HUES48 (cell line): Measurements from ENCODE around the gene RYR2.

Experiments
- H3K27ac ChIP-seq: one replicate; pipeline ENCODE4 v1.7.0; 2013; ENCODE audit warnings: low read depth, low read length, inconsistent platforms
- H3K27me3 ChIP-seq: 2 replicates; pipeline ENCODE4 v1.6.1; 2013; ENCODE audit warnings: mild to moderate bottlenecking, low read length; ENCODE audit not compliant: control insufficient read depth, insufficient read depth
- H3K36me3 ChIP-seq: 2 replicates; pipeline ENCODE4 v1.6.1; 2013; ENCODE audit warnings: low read length; ENCODE audit not compliant: control insufficient read depth, insufficient read depth
- H3K4me1 ChIP-seq: 2 replicates; pipeline ENCODE4 v1.6.1; 2013; ENCODE audit warnings: mild to moderate bottlenecking, low read length; ENCODE audit not compliant: control insufficient read depth, insufficient read depth
- H3K4me3 ChIP-seq: 2 replicates; pipeline ENCODE4 v1.5.1; 2013; ENCODE audit warnings: mild to moderate bottlenecking, low read depth, low read length
- H3K9ac ChIP-seq: 2 replicates; pipeline ENCODE4 v1.6.1; 2013; ENCODE audit warnings: mild to moderate bottlenecking, low read depth, low read length, moderate library complexity
- H3K9me3 ChIP-seq: 2 replicates; pipeline ENCODE4 v1.6.1; 2013; ENCODE audit warnings: low read length; ENCODE audit not compliant: control insufficient read depth, insufficient read depth

The RYR2 gene

GRCh38 chr1:237705462-237705861, 663.5 kb downstream of the RYR2 start:
- no peak overlapping the region for H3K4me3 ChIP-seq
- no peaks in the 10 kb centered on the region for H3K4me1 ChIP-seq
- H3K27ac ChIP-seq: no peak overlapping the region
- H3K9me3 ChIP-seq: no peaks in the 10 kb centered on the region
- 0 out of 2 replicates have a peak, but pooled peaks cover under 1% of the 10 kb centered on the region for H3K36me3 ChIP-seq
- H3K9ac ChIP-seq: no peak overlapping the region
- H3K27me3 ChIP-seq: no peaks in the 10 kb centered on the region

- Histone ChIP-seq H3K9ac (no peak overlapping the region), H3K4me3 (no peak overlapping the region), H3K27me3 (no peaks in the 10 kb centered on the region), H3K36me3 (no peaks in the 10 kb centered on the region), H3K4me1 (no peaks in the 10 kb centered on the region), H3K9me3 (no peaks in the 10 kb centered on the region), H3K27ac (no peak overlapping the region)
Observed at GRCh38 chr1:237709355-237709754, 667.4 kb downstream of the RYR2 start.

GRCh38 chr1:237711281-237711680, 669.3 kb downstream of the RYR2 start:
- no peak overlapping the region for H3K4me3 ChIP-seq
- H3K9ac ChIP-seq: no peak overlapping the region
- no peak overlapping the region for H3K27ac ChIP-seq
- H3K27me3 ChIP-seq: no peaks in the 10 kb centered on the region
- H3K36me3 ChIP-seq: no peaks in the 10 kb centered on the region
- no peaks in the 10 kb centered on the region for H3K4me1 ChIP-seq
- H3K9me3 ChIP-seq: no peaks in the 10 kb centered on the region

GRCh38 chr1:237712082-237712481, 670.1 kb downstream of the RYR2 start:
- Histone ChIP-seq H3K9ac (no peak overlapping the region), H3K27ac (no peak overlapping the region), H3K36me3 (no peaks in the 10 kb centered on the region), H3K9me3 (no peaks in the 10 kb centered on the region), H3K4me3 (no peak overlapping the region), H3K27me3 (no peaks in the 10 kb centered on the region), H3K4me1 (no peaks in the 10 kb centered on the region)

GRCh38 chr1:237712586-237713157, 670.7 kb downstream of the RYR2 start:
- no peak overlapping the region for H3K9ac ChIP-seq
- no peaks in the 10 kb centered on the region for H3K36me3 ChIP-seq
- H3K4me1 ChIP-seq: no peaks in the 10 kb centered on the region
- no peak overlapping the region for H3K27ac ChIP-seq
- H3K9me3 ChIP-seq: no peaks in the 10 kb centered on the region
- no peak overlapping the region for H3K4me3 ChIP-seq
- H3K27me3 ChIP-seq: no peaks in the 10 kb centered on the region

GRCh38 chr1:237713916-237714315, 671.9 kb downstream of the RYR2 start:
- Histone ChIP-seq H3K4me1 (no peaks in the 10 kb centered on the region), H3K36me3 (no peaks in the 10 kb centered on the region), H3K9ac (no peak overlapping the region), H3K9me3 (no peaks in the 10 kb centered on the region), H3K27me3 (no peaks in the 10 kb centered on the region), H3K4me3 (no peak overlapping the region), H3K27ac (no peak overlapping the region)

GRCh38 chr1:237717106-237717505, 675.1 kb downstream of the RYR2 start:
- no peaks in the 10 kb centered on the region for H3K9me3 ChIP-seq
- H3K36me3 ChIP-seq: no peaks in the 10 kb centered on the region
- H3K27me3 ChIP-seq: no peaks in the 10 kb centered on the region
- no peaks in the 10 kb centered on the region for H3K4me1 ChIP-seq
- no peak overlapping the region for H3K4me3 ChIP-seq
- H3K27ac ChIP-seq: no peak overlapping the region
- no peak overlapping the region for H3K9ac ChIP-seq

GRCh38 chr1:237730826-237731350, 688.9 kb downstream of the RYR2 start:
- no peak overlapping the region for H3K27ac ChIP-seq
- no peaks in the 10 kb centered on the region for H3K4me1 ChIP-seq
- H3K9ac ChIP-seq: no peak overlapping the region
- no peaks in the 10 kb centered on the region for H3K9me3 ChIP-seq
- H3K36me3 ChIP-seq: no peaks in the 10 kb centered on the region; the same call in 1 of the 2 replicates
- H3K27me3 ChIP-seq: no peaks in the 10 kb centered on the region
- no peak overlapping the region for H3K4me3 ChIP-seq

GRCh38 chr1:237732657-237733056, 690.7 kb downstream of the RYR2 start:
- Histone ChIP-seq H3K27me3 (no peaks in the 10 kb centered on the region), H3K9ac (no peak overlapping the region), H3K4me1 (peaks cover 7% of the 10 kb centered on the region), H3K9me3 (no peaks in the 10 kb centered on the region), H3K27ac (no peak overlapping the region), H3K36me3 (no peaks in the 10 kb centered on the region; the same call in 1 of the 2 replicates), H3K4me3 (no peak overlapping the region)

GRCh38 chr1:237736372-237737029, 694.5 kb downstream of the RYR2 start:
- Histone ChIP-seq H3K36me3 (no peaks in the 10 kb centered on the region; the same call in 1 of the 2 replicates), H3K9me3 (no peaks in the 10 kb centered on the region), H3K4me3 (no peak overlapping the region), H3K27ac (peak overlapping the region; percentile 13), H3K4me1 (peaks cover 17% of the 10 kb centered on the region), H3K27me3 (no peaks in the 10 kb centered on the region), H3K9ac (no peak overlapping the region)

GRCh38 chr1:237737448-237737847, 695.5 kb downstream of the RYR2 start:
- no peaks in the 10 kb centered on the region for H3K9me3 ChIP-seq
- H3K9ac ChIP-seq: no peak overlapping the region
- no peaks in the 10 kb centered on the region for H3K36me3 ChIP-seq
- H3K27me3 ChIP-seq: no peaks in the 10 kb centered on the region
- peaks cover 17% of the 10 kb centered on the region for H3K4me1 ChIP-seq
- H3K4me3 ChIP-seq: no peak overlapping the region
- H3K27ac ChIP-seq: no peak overlapping the region
